H1 (cell line): Measurements from ENCODE around the gene FRMD4B. TPM values are rescaled to one million over a fixed set of nuclear protein-coding genes. Genes with fewer than 3 reads are reported as not detected.

Source experiments
- CTCF ChIA-PET: fragments of 300-600 bp; sonication (Branson Sonifier 250); formaldehyde crosslinking; loops from one replicate; lab custom pipeline; 2021; ENCODE audit not compliant: partially characterized antibody; lab: Charles Lee
- POLR2A ChIA-PET: fragments of 300-600 bp; sonication (Branson Sonifier 250); formaldehyde crosslinking; loops from one replicate; lab custom pipeline; 2021; ENCODE audit warnings: inconsistent platforms; ENCODE audit not compliant: partially characterized antibody; lab: Charles Lee
- DNase-seq, 2 experiments: peaks; one replicate each; pipeline versions ENCODE4 v3.0.0 to v3.0.0-alpha.2; 2010 to 2022; ENCODE audit warnings: low spot score in 2 of 2, low read depth in 1 of 2, mixed read lengths in 1 of 2
- FAIRE-seq: peaks from 2 replicates; lab custom pipeline; 2011; peaks lifted over from hg19 to GRCh38; lab: Jason Lieb, UNC
- H2AFZ ChIP-seq: 2 replicates; pipeline ENCODE4 v1.8.1; 2012; ENCODE audit warnings: low read length, inconsistent platforms
- H2AK5ac ChIP-seq: 2 replicates; pipeline ENCODE4 v1.6.1; 2013; ENCODE audit warnings: low read depth, low read length
- H2BK120ac ChIP-seq: replicated peaks from 2 replicates; pipeline ENCODE3; 2013; ENCODE audit warnings: low read depth, low read length, inconsistent platforms
- H2BK12ac ChIP-seq: 2 replicates; pipeline ENCODE4 v1.6.1; 2013; ENCODE audit warnings: low read depth, low read length
- H2BK15ac ChIP-seq: 2 replicates; pipeline ENCODE4 v1.6.1; 2013; ENCODE audit warnings: low read length
- H2BK20ac ChIP-seq: 2 replicates; pipeline ENCODE4 v1.6.1; 2013; ENCODE audit warnings: low read length
- H2BK5ac ChIP-seq: 2 replicates; pipeline ENCODE4 v1.6.1; 2013; ENCODE audit warnings: low read depth, low read length
- H3K14ac ChIP-seq: 2 replicates; pipeline ENCODE4 v1.6.1; 2013; ENCODE audit warnings: inconsistent platforms; ENCODE audit not compliant: insufficient read length
- H3K18ac ChIP-seq: 2 replicates; pipeline ENCODE4 v1.6.1; 2013; ENCODE audit warnings: low read length; ENCODE audit errors: extremely low read depth
- H3K23ac ChIP-seq: 2 replicates; pipeline ENCODE4 v1.6.1; 2013; ENCODE audit warnings: inconsistent platforms; ENCODE audit not compliant: insufficient read length
- H3K23me2 ChIP-seq: 2 replicates; pipeline ENCODE4 v1.6.1; 2013; ENCODE audit warnings: low read depth, low read length
- H3K27ac ChIP-seq: 2 replicates; pipeline ENCODE4 v1.6.1; 2011; ENCODE audit warnings: low read depth, low read length, inconsistent platforms
- H3K27me3 ChIP-seq, 4 experiments: replicated peaks in 1 of 4; 1 replicate in 1 of 4; 2 replicates in 3 of 4; pipeline versions ENCODE4 v1.6.1 to v1.8.1; 2011 to 2013; ENCODE audit warnings: low read length in 3 of 4, mild to moderate bottlenecking in 3 of 4, inconsistent platforms in 2 of 4, mixed read lengths in 2 of 4, moderate library complexity in 1 of 4; ENCODE audit not compliant: control insufficient read depth in 3 of 4, insufficient read depth in 3 of 4; ENCODE audit errors: extremely low read depth in 1 of 4
- H3K36me3 ChIP-seq, 4 experiments: 2 replicates each; pipeline versions ENCODE4 v1.6.1 to v1.8.1; 2011 to 2013; ENCODE audit warnings: mild to moderate bottlenecking in 4 of 4, low read length in 3 of 4, moderate library complexity in 2 of 4, control low read depth in 1 of 4, inconsistent platforms in 1 of 4; ENCODE audit not compliant: insufficient read depth in 4 of 4, control insufficient read depth in 2 of 4
- H3K4ac ChIP-seq: replicated peaks from 2 replicates; pipeline ENCODE3; 2013; ENCODE audit warnings: low read length, low read depth, mixed read lengths, inconsistent platforms; ENCODE audit not compliant: insufficient read length
- H3K4me1 ChIP-seq, 4 experiments: replicated peaks in 1 of 4; 1 replicate in 1 of 4; 2 replicates in 3 of 4; pipeline versions ENCODE4 v1.6.1 to v1.8.1; 2011 to 2013; ENCODE audit warnings: low read length in 3 of 4, inconsistent platforms in 2 of 4, mixed read lengths in 1 of 4; ENCODE audit not compliant: insufficient read depth in 4 of 4, control insufficient read depth in 3 of 4
- H3K4me2 ChIP-seq, 2 experiments: 2 replicates each; pipeline versions ENCODE4 v1.6.1 to v1.8.1; 2011 to 2013; ENCODE audit warnings: low read depth in 2 of 2, low read length in 2 of 2, control low read depth in 1 of 2, inconsistent platforms in 1 of 2, mild to moderate bottlenecking in 1 of 2; ENCODE audit not compliant: insufficient read depth in 1 of 2
- H3K4me3 ChIP-seq, 4 experiments: fragments of 200-600, 300-600 bp in 1 of 4; sonication (generic), shearing (Covaris generic), sonication (Bioruptor Twin) in 1 of 4; 2 replicates each; pipeline versions ENCODE4 v1.5.1 to v1.8.1; 2011 to 2016; ENCODE audit warnings: low read length in 4 of 4, low read depth in 3 of 4, control low read depth in 2 of 4, inconsistent platforms in 2 of 4, mild to moderate bottlenecking in 2 of 4, mixed read lengths in 1 of 4, moderate library complexity in 1 of 4; ENCODE audit not compliant: insufficient read depth in 2 of 4; ENCODE audit errors: extremely low read depth in 1 of 4
- H3K56ac ChIP-seq: replicated peaks from 2 replicates; pipeline ENCODE3; 2013; ENCODE audit warnings: low read depth, mild to moderate bottlenecking, mixed read lengths, low read length, inconsistent platforms; ENCODE audit not compliant: insufficient read length
- H3K79me1 ChIP-seq: 2 replicates; pipeline ENCODE4 v1.6.1; 2013; ENCODE audit warnings: low read depth, low read length, control low read depth
- H3K79me2 ChIP-seq, 2 experiments: 2 replicates each; pipeline versions ENCODE4 v1.6.1 to v1.8.1; 2012 to 2013; ENCODE audit warnings: low read length in 2 of 2, mild to moderate bottlenecking in 2 of 2, inconsistent platforms in 1 of 2; ENCODE audit not compliant: insufficient read depth in 2 of 2, control insufficient read depth in 1 of 2
- H3K9ac ChIP-seq, 4 experiments: replicated peaks in 1 of 4; 1 replicate in 1 of 4; 2 replicates in 3 of 4; pipeline versions ENCODE4 v1.6.1 to v1.8.1; 2011 to 2013; ENCODE audit warnings: low read depth in 3 of 4, low read length in 3 of 4, control low read depth in 2 of 4, mild to moderate bottlenecking in 2 of 4, moderate library complexity in 2 of 4, inconsistent platforms in 1 of 4; ENCODE audit errors: extremely low read depth in 1 of 4
- H3K9me3 ChIP-seq, 2 experiments: 2 replicates each; pipeline versions ENCODE4 v1.6.1 to v1.8.1; 2012 to 2013; ENCODE audit warnings: mild to moderate bottlenecking in 2 of 2, moderate library complexity in 2 of 2, control low read depth in 1 of 2, inconsistent platforms in 1 of 2, low read depth in 1 of 2, low read length in 1 of 2, mixed read lengths in 1 of 2; ENCODE audit not compliant: insufficient read depth in 2 of 2
- H4K20me1 ChIP-seq, 2 experiments: replicated peaks in 1 of 2; 2 replicates each; pipeline versions ENCODE3 to v1.8.1; 2011 to 2013; ENCODE audit warnings: inconsistent platforms in 2 of 2, low read length in 2 of 2, mild to moderate bottlenecking in 1 of 2; ENCODE audit not compliant: insufficient read depth in 2 of 2, control insufficient read depth in 1 of 2
- H4K5ac ChIP-seq: 2 replicates; pipeline ENCODE4 v1.6.1; 2013; ENCODE audit warnings: low read length, low read depth, mixed read lengths, inconsistent platforms; ENCODE audit not compliant: insufficient read length
- H4K8ac ChIP-seq: 2 replicates; pipeline ENCODE4 v1.8.0; 2013; ENCODE audit warnings: mild to moderate bottlenecking, moderate library complexity, low read length, inconsistent platforms; ENCODE audit not compliant: insufficient read depth; ENCODE audit errors: extremely low read depth
- H4K91ac ChIP-seq: replicated peaks from 2 replicates; pipeline ENCODE3; 2013; ENCODE audit warnings: low read length, mixed read lengths, inconsistent platforms; ENCODE audit not compliant: insufficient read length
- ASH2L ChIP-seq: fragments of 200-600, 300-600 bp; sonication (generic); IDR thresholded peaks from one replicate; pipeline ENCODE4 v1.7.1; 2017; ENCODE audit warnings: low read length
- CBX8 ChIP-seq: fragments of 300-800, 300-1000 bp; sonication (generic); IDR thresholded peaks from 2 replicates; pipeline ENCODE4 v1.7.1; 2016; ENCODE audit warnings: low read depth, low read length, borderline replicate concordance
- CEBPB ChIP-seq: IDR thresholded peaks from 2 replicates; pipeline ENCODE4 v1.6.1; 2012; ENCODE audit warnings: low read depth, low read length
- KDM1A ChIP-seq: fragments of 200-600, 300-600 bp; sonication (generic); IDR thresholded peaks from 2 replicates; pipeline ENCODE4 v1.7.1; 2016; ENCODE audit warnings: mild to moderate bottlenecking, low read length, borderline replicate concordance
- NRF1 ChIP-seq: IDR thresholded peaks from 2 replicates; pipeline ENCODE4 v1.6.1; 2011; ENCODE audit warnings: mild to moderate bottlenecking, low read depth, low read length, improper control_type of control experiment
- PHF8 ChIP-seq: fragments of 200-600 bp; sonication (generic); conservative IDR thresholded peaks from 2 replicates; pipeline ENCODE4 v1.7.1; 2012; ENCODE audit warnings: low read depth, mild to moderate bottlenecking, inconsistent platforms, low read length, moderate library complexity
- RFX5 ChIP-seq: IDR thresholded peaks from 2 replicates; pipeline ENCODE4 v1.6.1; 2011; ENCODE audit warnings: low read depth, low read length, improper control_type of control experiment, borderline replicate concordance
- RXRA ChIP-seq: IDR thresholded peaks from 2 replicates; pipeline ENCODE4 v1.6.1; 2011; ENCODE audit warnings: low read depth, mild to moderate bottlenecking, low read length, moderate library complexity; ENCODE audit not compliant: insufficient read depth
- SAP30 ChIP-seq: fragments of 300-600 bp; sonication (generic); IDR thresholded peaks from 2 replicates; pipeline ENCODE4 v1.7.1; 2012; ENCODE audit warnings: low read length, moderate library complexity, mild to moderate bottlenecking, inconsistent platforms; ENCODE audit not compliant: insufficient read depth, insufficient replicate concordance
- SP2 ChIP-seq: IDR thresholded peaks from 2 replicates; pipeline ENCODE4 v1.6.1; 2012; ENCODE audit warnings: mild to moderate bottlenecking, low read length, inconsistent platforms
- WGBS, 2 experiments: shearing (Covaris generic) in 1 of 2; methylation state at CpG; one replicate each; pipeline versions ENCODE4 v1.1.6 to v1.1.7; 2013 to 2015; ENCODE audit warnings: low lambda C conversion rate in 2 of 2, mixed read lengths in 2 of 2, inconsistent platforms in 1 of 2, low coverage in 1 of 2, missing lambda C conversion rate in 1 of 2; ENCODE audit not compliant: insufficient replicate concordance in 2 of 2, insufficient coverage in 1 of 2, insufficient read length in 1 of 2; ENCODE audit errors: extremely low coverage in 1 of 2, missing lambda C conversion rate in 1 of 2; 5-methylcytosine and 5-hydroxymethylcytosine counted together
- polyA plus RNA-seq, 7 experiments: library from polyadenylated mRNA; depleted of rRNA in 3 of 7; stranded (reverse) in 5 of 7; unstranded in 2 of 7; fragments of >200 nt in 5 of 7; fragments of 200-250 nt in 2 of 7; gene quantifications; 1 replicate in 5 of 7; 2 replicates in 1 of 7; 4 replicates in 1 of 7; pipeline versions ENCODE4 v1.2.1 to v1.2.3, GENCODE V29; 2011 to 2013; ENCODE audit warnings: missing spikeins in 2 of 7, mixed read lengths in 2 of 7
- total RNA-seq: library from RNA; stranded (reverse); fragmentation: NEBNext Ultra II Directional; extraction: Animal tissue kit (Norgen Biotek cat#: 25700); gene quantifications from 2 replicates; pipeline ENCODE4 v1.2.1, GENCODE V29; 2021

The FRMD4B gene
- total and polyA plus RNA-seq, 2 of the 8 experiments (the other 6 are each of a cell fraction or from before 2014, with no cell fraction given) = 2.7 to 7.2 TPM

- H3K18ac ChIP-seq = no peak overlapping the region
- no peaks in the 10 kb centered on the region for H3K23me2 ChIP-seq
- no peaks in the 10 kb centered on the region for H4K20me1 ChIP-seq
- no peak overlapping the region for H3K23ac ChIP-seq
- no peak overlapping the region for H4K91ac ChIP-seq
- H3K9ac ChIP-seq = no peak overlapping the region
- TF ChIP-seq PHF8 = no peak
- no peak for TF ChIP-seq RXRA
- no peak for TF ChIP-seq SAP30
- TF ChIP-seq NRF1 = no peak
- TF ChIP-seq CBX8 = no peak
- TF ChIP-seq ASH2L = no peak
- TF ChIP-seq RFX5 = no peak
- TF ChIP-seq CEBPB = no peak
- TF ChIP-seq SP2 = no peak
- TF ChIP-seq KDM1A = no peak
- TF ChIP-seq, all 59 proteins: peak for 0
- no peak overlapping the region for H3K4me3 ChIP-seq
- CTCF ChIA-PET = interaction anchor here (1.0 to 2.8 kb wide), 3 partner anchors 25 to 124 kb away, joined by 3 to 12 read pairs (median 4); partner anchors contain the start of gene LMOD3
- H2BK15ac ChIP-seq = no peak overlapping the region
- H2BK5ac ChIP-seq = no peak overlapping the region
- no peak overlapping the region for H3K4ac ChIP-seq
- H2BK12ac ChIP-seq = no peak overlapping the region
- H3K4me1 ChIP-seq = peaks cover 0 to 6% (median 5%) of the 10 kb centered on the region in 4 experiments; a peak in 5 of 7 replicates
- H3K79me2 ChIP-seq = no peaks in the 10 kb centered on the region
- DNase-seq (no peak), FAIRE-seq (no peak)
- H3K36me3 ChIP-seq = no peaks in the 10 kb centered on the region
- H2AFZ ChIP-seq = no peak overlapping the region
- H3K4me2 ChIP-seq = no peak overlapping the region
- H2BK120ac ChIP-seq = no peak overlapping the region
- H3K27me3 ChIP-seq = no peaks in the 10 kb centered on the region
- H3K79me1 ChIP-seq = no peaks in the 10 kb centered on the region
- no peak overlapping the region for H3K14ac ChIP-seq
- H4K8ac ChIP-seq = no peak overlapping the region
- 94% methylated on average over 4 of the region's 4 CpGs; no CpG with 5 or more reads in 1 of the 2 experiments for WGBS, 2 experiments
- H4K5ac ChIP-seq = no peak overlapping the region
- H3K9me3 ChIP-seq = no peaks in the 10 kb centered on the region
- no peak overlapping the region for H2BK20ac ChIP-seq
- H3K56ac ChIP-seq = no peak overlapping the region
- POLR2A ChIA-PET = no interaction called here
- H2AK5ac ChIP-seq = no peak overlapping the region
- H3K27ac ChIP-seq = no peak overlapping the region
Observed at GRCh38 chr3:69186575-69187093, 199.3 kb downstream of the FRMD4B start.
